Measurements from ENCODE around the gene ST6GALNAC3. TPM values are rescaled to one million over a fixed set of nuclear protein-coding genes. Genes with fewer than 3 reads are reported as not detected.

Gene ST6GALNAC3
- total RNA-seq, 1 donor from 2014 or later: 4.7 TPM

GRCh38 chr1:76164165-76164564 is 89.6 kb downstream of the ST6GALNAC3 start:
- no peak overlapping the region for H3K27ac Mint-ChIP-seq (ENCODE audit: unreplicated experiment)
- H3K9me3 Mint-ChIP-seq (ENCODE audit: low read depth): peaks cover 30% of the 10 kb centered on the region
- no peaks in the 10 kb centered on the region for H3K4me1 Mint-ChIP-seq (ENCODE audit: low read depth)
- H3K36me3 Mint-ChIP-seq (ENCODE audit: low read depth): peaks cover 5% of the 10 kb centered on the region
- H3K4me3 Mint-ChIP-seq (ENCODE audit: unreplicated experiment): no peak overlapping the region
- no peak for TF ChIP-seq CTCF (IDR thresholded peaks at IDR 0.05)
- no peaks in the 10 kb centered on the region for H3K27me3 Mint-ChIP-seq (ENCODE audit: low read depth)
- no peak for DNase-seq (ENCODE audit: low spot score)

- TF ChIP-seq CTCF (IDR thresholded peaks at IDR 0.05): no peak
- Mint-ChIP-seq H3K9me3 (ENCODE audit: low read depth) (peaks cover 39% of the 10 kb centered on the region), H3K27ac (ENCODE audit: unreplicated experiment) (no peak overlapping the region), H3K4me3 (ENCODE audit: unreplicated experiment) (no peak overlapping the region), H3K36me3 (ENCODE audit: low read depth) (peaks cover 4% of the 10 kb centered on the region), H3K27me3 (ENCODE audit: low read depth) (no peaks in the 10 kb centered on the region), H3K4me1 (ENCODE audit: low read depth) (peaks cover under 1% of the 10 kb centered on the region)
- DNase-seq (ENCODE audit: low spot score): no peak
Measured at GRCh38 chr1:76170084-76170483, 95.5 kb downstream of the ST6GALNAC3 start.

GRCh38 chr1:76170513-76170912 is 96.0 kb downstream of the ST6GALNAC3 start:
- Mint-ChIP-seq H3K4me3 (ENCODE audit: unreplicated experiment) (no peak overlapping the region), H3K36me3 (ENCODE audit: low read depth) (peaks cover 4% of the 10 kb centered on the region), H3K27ac (ENCODE audit: unreplicated experiment) (no peak overlapping the region), H3K9me3 (ENCODE audit: low read depth) (peaks cover 35% of the 10 kb centered on the region), H3K4me1 (ENCODE audit: low read depth) (peaks cover 4% of the 10 kb centered on the region), H3K27me3 (ENCODE audit: low read depth) (no peaks in the 10 kb centered on the region)
- DNase-seq (ENCODE audit: low spot score): no peak
- TF ChIP-seq CTCF (IDR thresholded peaks at IDR 0.05): no peak

DNA sequence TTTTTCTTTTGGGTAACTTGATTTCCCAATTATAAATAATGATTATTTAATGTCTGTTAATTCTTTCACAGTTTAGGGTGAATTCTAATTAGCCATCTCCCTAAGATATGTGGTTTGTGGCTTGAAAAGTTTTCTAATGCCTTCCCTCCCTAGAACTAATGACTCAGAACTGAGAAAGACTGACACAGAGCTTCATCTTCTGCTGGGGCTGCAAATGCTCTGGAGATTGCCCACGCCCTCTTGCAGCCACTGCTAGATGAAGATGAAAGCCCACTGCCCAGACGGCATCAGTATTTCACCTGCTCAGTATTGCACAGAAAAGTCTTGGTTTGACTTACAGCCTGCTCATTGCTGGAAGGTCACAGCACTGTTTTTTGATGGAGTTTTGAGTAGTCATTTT is 101.5 kb downstream of the ST6GALNAC3 start:
- DNase-seq (ENCODE audit: low spot score): no peak
- H3K4me3 Mint-ChIP-seq (ENCODE audit: unreplicated experiment): no peak overlapping the region
- H3K27me3 Mint-ChIP-seq (ENCODE audit: low read depth): no peaks in the 10 kb centered on the region
- peaks cover 5% of the 10 kb centered on the region for H3K4me1 Mint-ChIP-seq (ENCODE audit: low read depth)
- peaks cover 7% of the 10 kb centered on the region for H3K9me3 Mint-ChIP-seq (ENCODE audit: low read depth)
- H3K36me3 Mint-ChIP-seq (ENCODE audit: low read depth): peaks cover 2% of the 10 kb centered on the region
- TF ChIP-seq CTCF (IDR thresholded peaks at IDR 0.05): no peak
- no peak overlapping the region for H3K27ac Mint-ChIP-seq (ENCODE audit: unreplicated experiment)

DNA sequence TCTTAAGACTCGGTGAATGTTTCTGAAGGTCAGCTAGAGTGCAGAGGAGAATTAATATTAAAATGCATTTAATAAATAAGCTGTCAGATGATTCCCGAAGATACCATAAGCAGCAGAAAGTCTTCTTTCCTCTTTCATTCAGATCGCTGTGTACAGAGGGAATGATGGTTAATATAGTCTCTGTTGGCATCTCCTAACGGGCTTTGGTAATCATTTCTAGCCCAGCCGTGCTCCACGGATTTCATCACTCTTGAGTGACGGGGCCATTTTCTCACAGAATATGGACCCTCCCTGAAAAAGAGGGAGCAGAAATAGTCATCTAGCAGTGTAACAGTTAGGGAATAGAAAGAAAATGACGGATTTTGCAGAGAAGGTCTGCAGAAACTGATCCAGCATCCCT is 103.1 kb downstream of the ST6GALNAC3 start:
- Mint-ChIP-seq H3K9me3 (ENCODE audit: low read depth) (peaks cover 6% of the 10 kb centered on the region), H3K27me3 (ENCODE audit: low read depth) (no peaks in the 10 kb centered on the region), H3K27ac (ENCODE audit: unreplicated experiment) (no peak overlapping the region), H3K4me3 (ENCODE audit: unreplicated experiment) (no peak overlapping the region), H3K36me3 (ENCODE audit: low read depth) (peaks cover 2% of the 10 kb centered on the region), H3K4me1 (ENCODE audit: low read depth) (peaks cover 5% of the 10 kb centered on the region)
- no peak for TF ChIP-seq CTCF (IDR thresholded peaks at IDR 0.05)
- no peak for DNase-seq (ENCODE audit: low spot score)
